IPS-15b (cell line): ENCODE data around the gene ATRN.

Source experiments
- H3K27me3 ChIP-seq: one replicate; pipeline ENCODE4 v1.6.1; 2013; ENCODE audit warnings: low read length; ENCODE audit not compliant: control insufficient read depth, insufficient read depth
- H3K36me3 ChIP-seq: one replicate; pipeline ENCODE4 v1.6.1; 2013; ENCODE audit warnings: low read length; ENCODE audit not compliant: control insufficient read depth, insufficient read depth
- H3K4me1 ChIP-seq: one replicate; pipeline ENCODE4 v1.6.1; 2013; ENCODE audit warnings: mild to moderate bottlenecking, low read length; ENCODE audit not compliant: control insufficient read depth, insufficient read depth
- H3K4me3 ChIP-seq: one replicate; pipeline ENCODE4 v1.5.1; 2013; ENCODE audit warnings: low read depth, low read length
- H3K9ac ChIP-seq: one replicate; pipeline ENCODE4 v1.6.1; 2013; ENCODE audit warnings: low read depth, mild to moderate bottlenecking, low read length
- H3K9me3 ChIP-seq: one replicate; pipeline ENCODE4 v1.6.1; 2013; ENCODE audit warnings: mild to moderate bottlenecking, low read length; ENCODE audit not compliant: control insufficient read depth, insufficient read depth

ATRN gene

GRCh38 chr20:3658019-3658715 is 187.3 kb downstream of the ATRN start:
- no peak overlapping the region for H3K4me3 ChIP-seq
- no peak overlapping the region for H3K9ac ChIP-seq
- peaks cover 2% of the 10 kb centered on the region for H3K36me3 ChIP-seq
- H3K27me3 ChIP-seq, result peaks cover 46% of the 10 kb centered on the region
- no peaks in the 10 kb centered on the region for H3K4me1 ChIP-seq
- no peaks in the 10 kb centered on the region for H3K9me3 ChIP-seq

- H3K27me3 ChIP-seq, result peaks cover 54% of the 10 kb centered on the region
- H3K4me3 ChIP-seq, result no peak overlapping the region
- no peaks in the 10 kb centered on the region for H3K4me1 ChIP-seq
- H3K9ac ChIP-seq, result no peak overlapping the region
- peaks cover 2% of the 10 kb centered on the region for H3K36me3 ChIP-seq
- no peaks in the 10 kb centered on the region for H3K9me3 ChIP-seq
These were observed 188.1 kb downstream of the ATRN start for GRCh38 chr20:3658716-3659491.

- H3K9ac ChIP-seq, result no peak overlapping the region
- H3K4me3 ChIP-seq, result peak overlapping the region; percentile 32
These were observed 188.9 kb downstream of the ATRN start for GRCh38 chr20:3659492-3660261.

GRCh38 chr20:3660262-3661059 is 189.6 kb downstream of the ATRN start:
- H3K36me3 ChIP-seq, result peaks cover 2% of the 10 kb centered on the region
- H3K4me3 ChIP-seq, result peak overlapping the region; percentile 43
- H3K9me3 ChIP-seq, result no peaks in the 10 kb centered on the region
- H3K9ac ChIP-seq, result no peak overlapping the region
- H3K4me1 ChIP-seq, result no peaks in the 10 kb centered on the region
- H3K27me3 ChIP-seq, result peaks cover 59% of the 10 kb centered on the region

More at GRCh38 chr20:3659492-3660261, 188.9 kb downstream of the ATRN start:
- Histone ChIP-seq H3K36me3 (peaks cover 2% of the 10 kb centered on the region), H3K9me3 (no peaks in the 10 kb centered on the region), H3K4me1 (no peaks in the 10 kb centered on the region), H3K27me3 (peaks cover 57% of the 10 kb centered on the region)

GRCh38 chr20:3661060-3661813 is 190.4 kb downstream of the ATRN start:
- Histone ChIP-seq H3K9me3 (no peaks in the 10 kb centered on the region), H3K4me3 (peak overlapping the region; percentile 43), H3K36me3 (peaks cover 2% of the 10 kb centered on the region), H3K27me3 (peaks cover 59% of the 10 kb centered on the region), H3K4me1 (no peaks in the 10 kb centered on the region), H3K9ac (no peak overlapping the region)

GRCh38 chr20:3661814-3662665 is 191.2 kb downstream of the ATRN start:
- H3K27me3 ChIP-seq, result peaks cover 59% of the 10 kb centered on the region
- no peak overlapping the region for H3K9ac ChIP-seq
- peak overlapping the region; percentile 43 for H3K4me3 ChIP-seq
- peaks cover 2% of the 10 kb centered on the region for H3K36me3 ChIP-seq
- H3K4me1 ChIP-seq, result no peaks in the 10 kb centered on the region
- H3K9me3 ChIP-seq, result no peaks in the 10 kb centered on the region

- no peaks in the 10 kb centered on the region for H3K9me3 ChIP-seq
- H3K9ac ChIP-seq, result no peak within 1 kb of the TSS
- H3K36me3 ChIP-seq, result peaks cover 2% of the 10 kb centered on the region
- H3K4me1 ChIP-seq, result no peaks in the 10 kb centered on the region
- H3K4me3 ChIP-seq, result no peak within 1 kb of the TSS
- peaks cover 59% of the 10 kb centered on the region for H3K27me3 ChIP-seq
These were observed 192.3 kb downstream of the ATRN start, which contains the start of gene GFRA4 for GRCh38 chr20:3663031-3663701. TSS of gene GFRA4 (minus strand) at chr20:3663399. CDS start at chr20:3663399, 0 bp downstream.

- Histone ChIP-seq H3K4me3 (no peak overlapping the region), H3K27me3 (peaks cover 54% of the 10 kb centered on the region), H3K9ac (no peak overlapping the region), H3K4me1 (no peaks in the 10 kb centered on the region), H3K36me3 (peaks cover 2% of the 10 kb centered on the region), H3K9me3 (no peaks in the 10 kb centered on the region)
These were observed 193.0 kb downstream of the ATRN start for GRCh38 chr20:3663858-3664257.

- Histone ChIP-seq H3K4me3 (no peak overlapping the region), H3K36me3 (peaks cover 2% of the 10 kb centered on the region), H3K9ac (no peak overlapping the region), H3K4me1 (no peaks in the 10 kb centered on the region), H3K27me3 (peaks cover 34% of the 10 kb centered on the region), H3K9me3 (no peaks in the 10 kb centered on the region)
These were observed 196.7 kb downstream of the ATRN start for GRCh38 chr20:3667434-3668037.
